ENCODE results near the gene DIDO1.
"Not testable (repeated sequence)": the region's sequence is repeated elsewhere in the genome, so short reads cannot be mapped to it uniquely, and the experiment has no call there.

The DIDO1 gene

GRCh38 chr20:62925420-62926228 is 681 bp downstream of the DIDO1 start:
- DNase-seq, result no peak

GRCh38 chr20:62925076-62925419 is 1.3 kb downstream of the DIDO1 start:
- no peak for DNase-seq

DNA sequence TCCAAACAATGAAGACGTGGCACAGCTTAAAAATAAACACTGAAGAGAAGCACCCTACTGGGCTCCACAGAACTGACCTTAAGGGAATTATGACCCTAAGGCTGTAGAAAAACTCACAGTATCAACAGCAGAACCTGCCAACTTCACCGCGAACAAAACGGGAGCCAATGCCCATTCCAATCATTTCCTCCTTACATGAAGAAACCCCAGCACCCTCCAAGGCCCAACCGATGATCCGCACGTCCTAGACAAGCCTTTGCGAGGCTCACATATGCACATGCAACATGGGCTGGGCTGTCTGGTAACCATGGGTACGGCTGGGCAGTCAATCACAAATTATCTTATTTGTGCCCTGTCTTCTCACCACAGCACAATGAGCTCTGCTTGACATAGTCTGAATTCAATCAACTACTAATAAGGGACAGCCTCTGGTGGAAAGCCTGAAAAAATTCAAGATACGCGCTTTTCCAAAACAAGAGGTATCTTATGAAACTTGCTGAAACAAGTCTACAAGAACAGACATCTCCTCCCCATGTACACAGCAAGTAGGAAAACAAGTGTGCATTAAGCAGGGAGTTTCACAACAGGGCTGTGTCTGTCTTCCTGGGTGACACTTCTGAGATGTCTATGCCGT is 1.7 kb downstream of the DIDO1 start:
- DNase-seq, result no peak

GRCh38 chr20:62923669-62924441 is 2.5 kb downstream of the DIDO1 start:
- DNase-seq, result no peak

DNA sequence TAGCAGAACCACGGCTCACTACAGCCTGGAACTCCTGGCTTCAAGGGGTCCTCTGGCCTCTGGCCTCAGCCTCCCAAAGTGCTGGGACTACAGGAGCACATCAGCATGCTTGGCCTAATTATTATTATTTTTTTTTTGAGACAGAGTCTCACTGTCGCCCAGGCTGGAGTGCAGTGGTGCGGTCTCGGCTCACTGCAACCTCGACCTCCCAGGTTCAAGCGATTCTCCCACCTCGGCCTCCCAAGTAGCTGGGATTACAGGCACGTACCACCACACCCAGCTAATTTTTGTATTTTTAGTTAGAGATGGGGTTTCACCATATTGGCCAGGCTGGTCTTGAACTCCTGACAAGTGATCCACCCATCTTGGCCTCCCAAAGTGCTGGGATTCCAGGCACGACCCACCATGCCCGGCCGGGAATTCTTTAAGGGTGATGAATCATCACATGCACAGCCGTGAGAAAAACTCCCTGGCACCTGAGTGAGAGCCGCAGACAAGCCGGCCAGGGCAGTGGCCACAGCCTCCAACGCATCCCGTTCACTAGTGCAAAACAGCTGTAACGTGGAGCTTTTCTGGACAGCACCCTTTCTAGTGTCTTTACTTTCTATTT is 3.1 kb downstream of the DIDO1 start:
- DNase-seq, result not testable (repeated sequence)

DNA sequence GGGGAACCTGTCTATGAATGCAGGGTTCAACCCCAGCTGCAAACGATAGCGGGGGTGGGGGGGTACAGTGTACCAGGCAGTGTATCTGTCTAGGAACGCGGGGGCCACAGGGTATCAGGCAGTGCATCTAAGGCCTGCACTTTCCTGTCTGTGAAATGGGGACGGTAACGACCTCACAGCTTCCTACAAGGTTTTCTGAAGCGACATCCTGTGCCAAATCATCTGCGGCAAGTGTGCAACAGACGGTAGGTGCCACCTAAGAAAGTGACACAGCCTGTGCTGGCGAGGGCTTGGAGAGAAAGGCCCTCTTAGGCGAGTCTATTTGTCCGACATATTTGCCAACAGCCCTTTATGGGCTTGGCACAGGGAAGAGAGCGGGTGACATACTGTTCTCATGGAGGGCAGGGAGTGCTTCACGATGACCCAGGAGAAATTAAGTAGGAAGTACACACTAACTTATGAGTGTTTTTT is 3.8 kb downstream of the DIDO1 start:
- DNase-seq, result no peak

- no peak for DNase-seq
Measured at GRCh38 chr20:62921119-62921687, 5.1 kb downstream of the DIDO1 start.

GRCh38 chr20:62920039-62920645 is 6.2 kb downstream of the DIDO1 start:
- DNase-seq, result no peak

DNA sequence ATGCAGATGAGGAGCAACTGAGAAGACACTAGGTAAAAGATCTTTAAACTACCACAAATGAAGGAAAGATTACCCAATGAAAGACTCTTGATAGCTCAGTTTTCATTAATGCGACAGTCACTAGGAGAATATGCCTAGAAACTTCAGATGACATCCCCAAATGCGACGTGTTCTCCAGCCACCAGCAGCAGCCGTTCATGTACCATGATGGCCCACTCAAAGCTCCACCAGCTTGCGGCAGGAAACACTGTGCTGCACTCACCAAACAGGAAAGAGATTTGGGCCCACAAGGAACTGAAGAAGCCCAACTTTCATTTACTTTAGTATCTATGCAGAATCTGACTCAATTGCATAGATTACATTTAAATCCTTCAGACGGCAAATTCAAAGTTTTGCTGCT is 7.5 kb downstream of the DIDO1 start:
- DNase-seq, result no peak

- no peak for DNase-seq
Measured at GRCh38 chr20:62918147-62918546, 8.2 kb downstream of the DIDO1 start.

DNA sequence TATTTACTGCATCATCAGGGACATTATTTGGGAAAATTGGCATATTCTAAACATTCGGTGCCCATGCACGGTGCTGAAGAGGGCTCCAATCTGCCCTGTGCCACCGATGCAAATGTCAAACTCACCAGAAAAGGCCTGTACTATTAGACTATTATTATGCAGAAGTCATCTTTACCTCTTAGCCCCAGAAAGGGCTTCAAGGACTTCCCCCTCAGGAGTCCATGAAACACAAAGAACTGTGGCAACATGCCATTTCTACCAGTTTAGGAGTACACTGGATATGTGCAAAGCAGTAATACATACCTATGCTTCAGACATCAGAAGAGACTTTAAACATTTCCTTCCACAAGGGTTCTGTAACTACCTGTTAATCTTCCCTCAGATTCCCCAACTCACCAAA is 8.6 kb downstream of the DIDO1 start:
- no peak for DNase-seq

DNA sequence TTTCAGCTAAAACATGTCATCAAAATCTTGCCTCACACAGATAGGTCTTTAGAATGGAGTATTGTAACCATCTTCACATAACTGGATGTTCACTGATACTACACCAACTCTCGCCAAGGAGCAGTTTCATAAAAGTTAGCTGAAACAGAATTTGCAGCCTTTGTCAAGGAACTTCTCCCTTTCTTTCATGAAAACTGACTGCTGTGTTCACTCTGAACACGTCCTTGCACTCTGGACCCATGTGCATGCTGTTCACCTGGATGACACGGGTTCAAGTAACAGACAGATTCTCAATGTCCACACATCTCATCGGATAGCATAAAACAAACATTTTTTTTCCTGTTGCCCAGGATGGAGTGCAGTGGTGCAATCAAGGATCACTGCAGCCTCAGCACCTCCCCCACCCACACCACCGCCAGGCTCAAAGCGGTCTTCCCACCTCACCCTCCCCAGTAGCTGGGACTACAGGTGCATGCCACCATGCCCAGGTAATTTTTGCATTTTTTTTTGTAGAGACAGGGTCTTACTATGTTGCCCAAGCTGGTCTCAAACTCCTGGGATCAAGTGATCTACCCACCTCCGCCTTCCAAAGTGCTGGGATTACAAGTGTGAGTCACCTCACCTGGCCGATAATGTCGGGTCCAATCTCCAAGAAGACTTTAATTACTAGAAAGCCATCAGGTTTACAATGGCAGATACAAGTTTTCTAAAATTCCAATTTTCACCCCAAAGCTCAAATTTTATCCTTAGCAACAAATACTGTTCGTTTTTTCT is 9.4 kb downstream of the DIDO1 start:
- no peak for DNase-seq

GRCh38 chr20:62914970-62915457 is 11.3 kb downstream of the DIDO1 start:
- DNase-seq, result no peak

DNA sequence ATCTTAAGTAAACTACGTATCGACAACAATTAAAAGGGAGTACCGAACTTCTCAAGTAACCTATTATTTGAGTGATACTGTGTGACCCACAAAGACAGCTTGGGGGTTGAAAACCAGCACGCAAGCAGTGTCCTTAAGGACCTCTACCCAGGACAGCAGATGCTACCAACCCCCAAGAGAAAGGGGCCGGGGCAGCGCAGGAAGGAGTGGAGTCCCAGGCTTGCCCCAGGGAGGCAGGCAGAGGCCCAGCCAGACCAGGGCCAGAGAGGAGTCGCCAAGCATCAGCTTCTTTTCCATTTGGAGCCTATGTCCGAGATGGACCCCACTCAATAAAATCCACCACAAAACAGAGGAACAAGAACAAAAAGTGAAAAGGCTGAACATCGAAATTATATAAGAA is 11.9 kb downstream of the DIDO1 start:
- DNase-seq, result no peak

GRCh38 chr20:62913043-62913630 is 13.2 kb downstream of the DIDO1 start:
- no peak for DNase-seq

- no peak for DNase-seq
Measured at GRCh38 chr20:62911701-62912280, 14.5 kb downstream of the DIDO1 start.

- no peak for DNase-seq
Measured at GRCh38 chr20:62910777-62911497, 15.4 kb downstream of the DIDO1 start.

DNA sequence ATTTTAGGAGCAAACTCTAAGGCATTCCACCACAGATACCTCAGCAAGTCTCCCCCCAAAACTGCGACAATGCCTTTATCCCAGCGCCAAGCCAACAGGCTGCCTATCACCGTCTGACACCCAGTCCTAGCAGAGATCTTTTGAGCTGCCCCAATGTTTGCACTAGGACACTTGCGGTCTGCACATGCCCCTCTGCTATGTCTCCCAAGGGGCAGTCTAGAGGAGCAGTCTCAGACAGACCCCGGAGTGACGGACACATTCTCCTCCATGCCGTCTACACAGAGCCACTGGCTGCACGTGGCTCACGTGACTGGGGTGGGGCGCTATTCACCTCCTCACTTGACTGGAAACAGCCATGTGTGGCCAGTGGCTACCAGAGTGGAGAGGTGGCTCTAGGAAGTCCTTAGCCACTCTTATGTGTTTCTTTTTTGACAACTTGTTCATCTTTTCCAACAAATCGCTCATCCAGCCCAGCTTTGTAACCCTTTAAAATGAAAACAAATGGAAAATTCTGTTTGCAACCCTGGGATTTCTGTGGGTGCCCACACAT is 16.0 kb downstream of the DIDO1 start:
- no peak for DNase-seq

DNA sequence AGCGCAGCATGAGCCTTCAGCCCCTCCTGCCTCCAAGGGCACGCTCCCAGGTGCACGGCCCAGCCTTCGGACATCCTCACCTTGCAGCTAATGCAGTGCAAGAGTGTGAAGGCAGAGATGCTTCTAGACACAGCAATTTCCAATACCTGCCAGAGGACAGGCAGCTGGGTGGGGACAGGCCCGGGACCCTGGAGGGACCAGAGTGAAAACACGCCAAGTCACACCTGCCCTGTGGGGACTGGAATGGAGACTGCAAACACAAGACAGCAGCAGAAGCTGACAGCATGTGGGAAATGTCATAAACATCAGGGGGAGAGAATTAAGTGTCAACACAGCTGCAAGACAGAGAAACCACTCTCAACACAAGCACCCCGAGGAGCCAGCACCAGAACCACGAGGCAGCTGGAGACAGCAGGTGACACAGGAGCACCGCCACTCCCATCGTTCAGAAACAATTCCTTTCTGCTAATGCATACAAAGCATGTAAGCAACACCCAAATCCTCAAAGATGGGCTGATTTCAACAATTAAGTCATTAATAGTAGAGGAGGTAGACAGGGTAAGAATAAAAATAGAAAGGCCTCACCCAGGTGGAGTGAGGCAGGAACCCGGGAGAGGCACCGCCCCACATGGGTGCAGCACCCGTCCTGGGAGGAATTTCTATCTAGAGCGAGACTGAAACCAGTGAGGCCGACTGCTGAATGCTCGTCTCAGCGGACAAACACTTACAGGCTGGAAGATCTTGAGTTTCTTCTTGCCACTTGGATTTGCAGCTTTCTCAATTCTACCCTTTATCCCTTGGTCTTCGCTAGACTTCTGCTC is 17.1 kb downstream of the DIDO1 start:
- no peak for DNase-seq

All from NCI-H2081 treated with DMSO at 0.1 percent for 48 hours (cell line).